GM21529 (cell line): Measurements from ENCODE around the gene XRCC2.
"Not testable (repeated sequence)": the region's sequence is repeated elsewhere in the genome, so short reads cannot be mapped to it uniquely, and the experiment has no call there.

Experiments
- ATAC-seq: cut with Tn5 transposase; IDR thresholded peaks from one replicate; pipeline ENCODE4 v1.9.1; 2021; ENCODE audit not compliant: unreplicated experiment

XRCC2 gene

DNA sequence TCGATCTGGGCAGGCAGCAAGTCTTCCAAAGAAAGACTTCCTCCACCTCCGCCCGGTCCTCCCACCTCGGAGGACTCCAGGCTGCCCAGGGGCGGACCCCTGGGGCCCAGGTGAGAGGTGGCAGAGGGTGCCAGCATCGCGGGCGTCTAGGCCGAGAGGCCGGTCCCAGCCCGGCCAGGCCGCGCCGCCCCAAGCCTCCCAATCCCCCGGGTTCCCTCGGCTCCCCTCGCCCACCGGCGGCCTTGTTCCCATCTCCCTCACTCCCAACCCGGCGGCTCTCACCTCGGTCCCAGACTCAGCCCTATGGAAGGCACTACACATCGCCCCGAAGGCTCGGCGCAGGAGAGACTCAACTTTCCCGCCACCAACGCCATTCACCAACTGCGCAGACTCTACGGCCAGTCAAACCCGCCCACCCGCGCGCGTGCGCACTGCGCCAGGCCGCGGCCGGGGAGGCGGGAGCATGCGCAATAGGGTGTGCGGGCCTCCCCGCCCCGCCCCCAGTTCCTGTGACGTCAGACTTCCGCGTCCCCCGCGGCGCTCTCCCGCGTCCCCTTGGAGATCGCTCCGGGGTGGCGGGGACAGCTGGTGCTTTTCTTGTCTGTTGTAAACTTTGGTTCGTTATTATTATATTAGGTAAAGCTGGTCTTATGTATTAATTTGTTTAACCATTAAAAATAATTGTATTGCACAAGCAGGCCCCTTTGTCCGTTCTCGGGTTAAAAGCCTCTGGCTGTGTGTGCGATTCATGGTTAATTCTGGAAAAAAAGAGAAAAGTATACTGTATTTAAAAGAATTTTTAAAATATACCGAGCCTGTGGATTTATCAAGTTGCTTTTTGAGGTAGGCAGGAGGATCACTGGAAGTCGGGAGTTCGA is at the start of gene XRCC2:
Gene XRCC2 (minus strand): TSS at position 383 of the 878 bp plus-strand sequence. CDS start 62 bp downstream, at position 321.
- ATAC-seq: peak; percentile 86

DNA sequence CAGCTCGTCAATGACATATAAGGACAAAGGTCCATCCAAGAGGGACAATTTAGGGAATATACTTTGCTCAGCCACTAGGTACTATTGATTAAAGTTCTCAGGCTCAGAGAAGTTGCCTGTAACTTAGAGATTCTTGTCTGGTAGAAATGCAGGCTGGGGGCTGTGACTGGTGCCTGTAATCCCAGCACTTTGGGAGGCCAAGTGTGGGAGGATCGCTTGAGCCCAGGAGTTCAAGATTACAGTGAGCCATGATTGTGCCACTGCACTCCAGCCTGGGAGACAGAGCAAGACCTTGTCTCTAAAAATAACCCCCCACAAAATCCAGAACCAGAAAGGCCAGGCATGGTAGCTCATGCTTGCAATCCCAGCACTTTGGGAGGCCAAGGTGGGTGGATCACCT is 47.4 kb upstream of the XRCC2 start:
- no peak for ATAC-seq

DNA sequence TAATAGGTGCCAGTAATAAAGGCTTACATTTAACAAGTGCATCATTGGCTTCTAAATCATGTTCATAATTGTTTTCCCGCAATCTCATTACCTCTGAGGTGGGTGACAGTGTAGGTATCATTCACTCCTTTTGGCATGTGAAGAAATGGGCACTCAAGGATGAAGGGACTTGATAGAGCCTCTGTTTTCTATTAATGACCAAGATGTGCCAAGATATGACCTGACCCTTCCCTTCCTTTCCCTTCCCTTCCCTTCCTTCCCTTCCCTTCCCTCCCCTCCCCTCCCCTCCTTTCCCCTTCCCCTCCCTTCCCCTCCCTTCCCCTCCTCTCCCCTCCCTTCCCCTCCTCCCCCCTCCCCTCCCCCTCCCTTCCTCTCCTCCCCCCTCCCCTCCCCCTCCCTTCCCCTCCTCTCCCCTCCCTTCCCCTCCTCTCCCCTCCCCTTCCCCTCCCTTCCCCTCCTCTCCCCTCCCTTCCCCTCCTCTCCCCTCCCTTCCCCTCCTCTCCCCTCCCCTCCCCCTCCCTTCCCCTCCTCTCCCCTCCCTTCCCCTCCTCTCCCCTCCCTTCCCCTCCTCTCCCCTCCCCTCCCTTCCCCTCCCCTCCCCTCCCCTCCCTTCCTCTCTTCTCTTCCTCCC is 36.6 kb upstream of the XRCC2 start:
- ATAC-seq: not testable (repeated sequence)

DNA sequence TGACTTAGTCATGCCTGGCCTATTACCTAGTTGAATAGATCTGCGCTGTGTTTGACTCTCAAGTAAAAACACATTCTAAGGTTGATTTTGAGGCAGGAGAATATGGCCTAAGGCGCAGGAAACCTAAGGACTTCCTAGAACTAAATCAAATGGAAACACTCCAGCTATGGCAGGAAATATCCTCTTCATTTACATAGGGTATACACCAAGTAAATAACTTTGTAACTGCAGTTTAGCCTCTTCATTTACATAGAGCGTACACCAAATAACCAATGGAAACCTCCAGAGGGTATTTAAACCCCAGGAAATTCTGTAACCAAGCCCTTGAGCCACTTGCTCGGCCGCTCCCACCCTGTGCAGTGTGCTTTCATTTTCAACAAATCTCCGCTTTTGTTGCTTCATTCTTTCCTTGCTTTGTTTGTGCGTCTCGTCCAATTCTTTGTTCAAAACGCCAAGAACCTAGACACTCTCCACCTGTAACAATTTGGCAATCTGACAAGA is 35.6 kb upstream of the XRCC2 start:
- ATAC-seq: no peak

DNA sequence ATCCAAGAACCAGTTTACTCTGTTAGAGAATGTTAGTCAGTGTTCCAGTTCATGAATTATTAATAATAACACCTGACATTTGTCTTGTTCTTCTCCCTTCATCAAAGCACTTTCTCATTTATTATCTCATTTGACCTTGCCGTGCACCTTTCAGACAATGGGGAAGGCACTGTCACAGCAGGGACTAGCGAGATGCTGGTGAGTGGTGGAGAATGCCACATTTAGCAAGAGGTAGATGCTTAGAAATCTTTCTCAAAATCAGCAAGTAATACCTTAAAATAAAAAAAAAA is 34.2 kb upstream of the XRCC2 start:
- ATAC-seq: no peak

DNA sequence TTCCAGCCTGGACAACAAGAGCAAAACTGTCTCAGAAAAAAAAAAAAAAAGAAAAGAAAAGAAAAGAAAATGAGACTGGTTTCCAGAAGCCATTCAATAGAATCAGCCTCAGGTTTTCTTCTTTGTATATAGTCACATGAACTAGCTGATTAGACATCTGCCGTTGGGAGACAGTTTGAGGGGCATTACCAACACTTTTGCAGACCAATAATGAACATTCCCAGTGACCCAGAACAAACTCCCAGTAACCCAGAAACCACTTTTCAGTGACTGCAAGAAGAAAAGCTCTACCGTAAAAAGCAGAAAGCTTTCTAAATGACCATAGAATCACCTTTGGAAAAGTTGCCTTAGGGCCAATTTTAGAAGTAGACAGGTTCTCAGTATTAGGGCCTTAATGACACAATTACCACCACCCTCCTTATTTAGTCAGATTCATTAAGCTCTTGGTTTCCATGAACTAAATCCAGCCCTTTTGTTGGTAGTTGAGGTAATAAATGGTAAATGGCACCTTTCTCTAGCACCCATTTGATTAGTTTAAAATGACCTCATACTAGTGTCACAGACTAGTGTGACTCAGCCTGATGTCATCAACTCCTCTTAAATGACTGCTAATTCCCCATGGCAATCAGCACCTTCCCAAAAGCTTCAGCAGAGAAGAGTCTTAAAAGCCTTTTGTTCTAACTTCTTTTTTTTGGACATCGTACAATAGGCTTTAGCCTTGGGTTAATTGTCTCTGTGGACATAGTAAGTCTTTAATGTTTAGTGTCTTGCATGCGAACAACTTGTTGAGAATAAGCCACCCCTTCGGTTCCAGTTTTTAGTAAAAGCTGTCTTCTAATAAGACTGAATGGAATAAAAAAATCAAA is 33.6 kb upstream of the XRCC2 start:
- ATAC-seq: no peak

DNA sequence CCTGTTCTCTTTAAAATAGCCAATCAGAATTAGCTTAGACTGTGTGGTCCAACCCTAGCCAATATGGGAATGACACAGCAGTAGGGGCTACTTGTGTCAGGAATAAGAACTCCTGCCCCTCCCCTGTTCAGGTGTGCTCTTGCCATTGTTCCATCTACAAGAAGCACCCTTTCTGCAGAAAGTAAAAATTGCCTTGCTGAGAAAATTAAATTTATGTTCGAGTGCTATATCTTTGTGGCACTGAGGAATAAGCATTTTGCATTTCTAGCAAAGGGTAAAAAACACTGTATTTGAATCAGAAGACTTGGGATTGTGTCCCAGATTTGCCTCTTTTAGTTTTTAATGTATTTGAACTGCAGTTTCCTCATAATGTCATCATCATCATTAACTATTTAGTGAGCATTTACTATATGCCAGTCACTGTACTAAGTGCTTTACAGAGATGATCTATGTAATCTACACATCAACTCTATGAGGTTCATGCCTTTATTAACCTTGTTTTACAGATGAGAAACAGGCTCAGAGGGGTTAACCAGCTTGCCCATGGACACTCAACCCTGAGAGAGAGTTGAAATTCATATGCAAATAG is 28.9 kb upstream of the XRCC2 start:
- no peak for ATAC-seq

DNA sequence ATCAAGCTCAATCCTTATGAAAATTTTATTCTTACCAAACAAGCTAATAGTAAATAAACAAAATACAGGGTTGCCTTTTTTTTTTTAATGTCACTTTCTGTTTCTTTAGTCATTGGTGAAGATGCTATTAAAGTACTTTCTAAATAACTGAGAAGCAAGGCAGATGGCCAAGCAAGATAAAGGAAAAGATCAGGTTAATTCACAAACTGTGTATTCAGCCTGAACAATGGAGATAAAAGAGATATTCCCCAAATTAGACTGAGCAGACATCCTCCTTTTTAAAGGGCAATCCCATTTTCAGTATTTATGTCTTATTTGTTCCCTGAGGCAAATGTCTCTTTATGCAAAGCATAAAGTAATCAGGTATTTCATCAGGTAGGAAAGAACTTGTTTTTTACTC is 23.1 kb upstream of the XRCC2 start:
- no peak for ATAC-seq

DNA sequence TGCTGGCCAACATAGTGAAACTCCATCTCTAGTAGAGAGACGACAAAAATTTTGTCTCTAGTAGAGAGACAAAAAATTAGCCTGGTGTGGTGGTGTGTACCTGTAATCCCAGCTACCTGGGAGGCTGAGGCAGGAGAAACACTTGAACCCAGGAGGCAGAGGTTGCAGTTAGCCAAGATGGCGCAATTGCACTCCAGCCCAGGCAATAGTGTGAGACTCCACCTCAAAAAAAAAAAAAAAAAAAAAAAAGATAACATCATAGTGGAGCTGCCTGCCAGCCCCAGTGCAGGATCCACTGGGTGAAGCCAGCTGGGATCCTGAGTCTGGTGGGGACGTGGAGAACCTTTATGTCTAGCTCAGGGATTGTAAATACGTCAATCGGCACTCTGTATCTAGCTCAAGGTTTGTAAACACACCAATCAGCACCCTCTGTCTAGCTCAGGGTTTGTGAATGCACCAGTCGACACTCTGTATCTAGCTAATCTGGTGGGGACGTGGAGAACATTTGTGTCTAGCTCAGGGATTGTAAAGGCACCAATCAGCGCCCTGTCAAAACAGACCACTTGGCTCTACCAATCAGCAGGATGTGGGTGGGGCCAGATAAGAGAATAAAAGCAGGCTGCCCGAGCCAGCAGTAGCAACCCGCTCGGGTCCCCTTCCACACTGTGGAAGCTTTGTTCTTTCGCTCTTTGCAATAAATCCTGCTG is 21.5 kb upstream of the XRCC2 start:
- ATAC-seq: not testable (repeated sequence)

DNA sequence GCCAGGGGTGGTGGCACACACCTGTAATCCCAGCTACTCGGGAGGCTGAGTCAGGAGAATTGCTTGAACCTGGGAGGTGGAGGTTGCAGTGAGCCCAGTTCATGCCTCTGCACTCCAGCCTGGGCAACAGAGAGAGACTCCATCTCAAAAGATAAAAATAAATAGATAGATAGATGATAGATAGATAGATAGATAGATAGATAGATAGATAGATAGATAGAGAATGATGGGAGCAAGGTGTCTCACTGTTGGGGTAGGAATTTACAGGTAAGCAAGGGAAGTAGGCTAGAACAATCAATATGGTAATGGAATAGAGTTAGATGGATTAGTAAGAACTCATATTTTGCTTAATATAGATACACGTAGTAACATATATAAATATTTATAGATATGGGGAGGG is 16.3 kb upstream of the XRCC2 start:
- ATAC-seq: not testable (repeated sequence)

DNA sequence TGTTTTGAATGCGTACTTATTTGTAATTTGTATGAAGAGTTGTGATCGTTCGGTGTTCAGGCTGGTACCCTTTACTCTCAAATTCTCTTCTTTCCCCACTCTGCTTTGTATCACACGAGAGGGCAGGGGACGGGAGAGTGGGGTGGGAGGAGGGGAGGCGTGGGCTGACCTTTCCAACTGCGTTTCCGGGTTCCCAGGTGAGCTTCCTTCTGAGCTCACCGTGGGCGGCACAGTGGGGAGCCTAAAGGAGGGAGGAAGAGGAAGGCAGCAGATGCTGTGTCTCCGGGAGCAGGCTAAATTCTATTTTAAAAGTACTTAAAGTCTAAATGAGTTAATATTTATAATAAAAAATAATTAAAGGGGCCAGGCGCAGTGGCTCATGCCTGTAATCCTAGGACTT is 7.4 kb upstream of the XRCC2 start:
- ATAC-seq: no peak

DNA sequence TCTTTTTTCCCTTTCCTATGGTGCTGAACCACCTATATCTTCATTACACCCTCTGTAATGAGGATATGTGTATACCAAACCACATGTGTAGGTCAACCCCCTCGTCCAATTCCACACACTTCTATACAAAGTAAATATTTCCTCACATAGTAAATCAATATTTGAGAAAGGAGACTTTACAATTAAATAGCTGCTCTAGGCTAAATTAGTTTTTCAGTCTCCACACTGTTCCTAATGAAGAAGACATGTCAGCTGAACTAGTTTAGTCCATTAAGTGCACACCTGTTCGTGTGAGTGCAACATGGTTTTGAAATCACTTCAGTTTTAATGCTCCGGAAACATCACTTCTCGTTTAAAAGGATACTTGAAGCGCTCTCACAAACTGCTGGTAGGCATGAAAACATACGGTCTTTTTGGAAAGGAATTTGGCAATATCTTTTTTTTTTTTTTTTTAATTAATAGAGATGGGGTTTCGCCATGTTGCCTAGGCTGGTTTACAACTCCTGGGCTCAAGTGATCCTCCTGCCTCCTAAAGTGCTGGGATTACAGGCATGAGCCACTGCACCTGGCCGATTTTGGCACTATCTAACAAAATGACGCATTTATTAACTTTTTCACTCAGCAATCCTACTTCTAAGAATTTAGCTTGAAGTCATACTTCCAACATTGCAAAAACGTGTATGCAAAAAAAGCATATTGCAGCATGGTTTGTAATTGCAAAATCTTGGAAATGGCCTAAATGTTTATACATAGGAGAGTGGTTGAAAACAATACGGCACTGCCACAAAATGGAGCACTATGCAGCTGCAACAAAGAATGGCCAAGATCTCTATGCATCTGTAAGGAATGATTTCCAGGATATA is 2.1 kb upstream of the XRCC2 start:
- no peak for ATAC-seq

DNA sequence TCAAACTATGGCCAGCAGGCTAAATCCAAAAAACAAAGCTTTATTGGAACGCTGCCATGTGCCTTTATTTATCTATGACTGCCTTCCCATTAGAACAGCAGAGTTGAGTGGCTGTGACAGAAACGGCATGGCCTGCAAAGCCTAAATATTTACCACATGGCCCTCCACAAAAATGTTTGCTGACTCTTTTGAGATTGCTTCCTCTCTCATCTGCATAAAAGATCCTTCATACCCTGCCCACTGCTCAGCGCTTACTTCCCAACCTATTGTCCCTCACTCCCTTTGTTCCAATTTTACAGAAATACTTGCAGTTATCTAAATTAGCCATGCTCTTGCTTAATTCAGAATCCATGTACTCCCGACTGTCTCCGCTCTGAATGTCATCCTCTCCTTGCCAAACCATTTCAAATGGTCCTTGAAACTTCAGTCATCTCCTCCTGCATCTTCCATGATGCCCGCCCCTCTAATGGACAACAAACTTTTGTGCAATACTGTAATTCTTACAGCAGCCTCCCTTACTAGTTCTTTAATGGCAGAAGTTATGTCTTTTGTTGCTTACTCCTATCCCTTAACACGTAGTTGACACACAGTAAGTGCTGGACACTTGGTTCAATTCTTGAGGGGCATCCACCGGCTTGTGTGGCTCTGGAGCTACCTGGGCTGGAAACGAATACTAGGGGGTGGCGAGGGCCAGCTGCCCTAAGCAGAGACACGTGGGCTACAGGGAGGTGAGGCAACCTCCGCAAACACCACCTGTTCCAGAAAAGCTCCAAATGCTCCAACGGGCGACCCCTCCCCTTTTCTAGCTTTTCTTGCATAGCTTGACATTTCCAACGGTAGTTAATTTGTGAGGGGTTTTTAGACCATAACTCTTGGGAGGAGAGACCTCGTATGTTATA is 832 bp downstream of the XRCC2 start:
- ATAC-seq: peak; percentile 38

DNA sequence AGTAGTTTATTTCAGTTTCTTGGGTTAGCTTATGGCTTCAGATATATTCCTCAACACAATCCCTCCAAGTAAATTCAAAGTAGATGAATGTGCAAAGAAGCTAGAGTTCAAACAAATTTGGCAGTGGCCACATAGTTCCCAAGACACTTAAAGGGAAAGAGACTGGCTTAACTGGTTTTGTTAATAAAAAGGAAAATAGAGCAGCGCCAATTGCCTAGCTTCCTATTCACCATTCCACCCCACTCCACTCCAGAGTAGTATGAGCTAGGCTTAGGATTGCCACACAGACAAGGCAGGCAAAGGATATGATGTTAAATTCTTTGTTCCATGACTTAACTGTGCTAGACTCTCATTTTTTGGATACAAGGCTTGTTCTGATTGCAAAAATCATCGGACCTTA is 2.0 kb downstream of the XRCC2 start:
- ATAC-seq: no peak

DNA sequence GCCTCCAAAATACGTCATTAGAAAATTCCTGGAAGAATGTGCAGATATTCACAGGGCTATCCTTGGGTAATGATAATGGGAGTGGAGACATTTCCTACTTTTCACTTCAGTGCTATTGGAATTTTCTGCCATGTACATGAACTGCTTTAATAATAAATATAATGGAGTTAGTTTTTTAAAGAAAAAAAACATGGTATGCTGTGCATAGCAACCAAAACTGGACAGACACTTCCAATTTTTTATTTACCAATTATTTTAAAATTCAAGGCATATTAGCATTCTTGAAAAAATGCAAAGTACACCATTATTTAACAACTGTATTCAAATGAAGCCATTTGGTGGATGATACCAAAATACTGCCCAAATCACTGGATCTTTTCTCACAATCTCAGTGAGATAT is 3.3 kb downstream of the XRCC2 start:
- ATAC-seq: no peak

DNA sequence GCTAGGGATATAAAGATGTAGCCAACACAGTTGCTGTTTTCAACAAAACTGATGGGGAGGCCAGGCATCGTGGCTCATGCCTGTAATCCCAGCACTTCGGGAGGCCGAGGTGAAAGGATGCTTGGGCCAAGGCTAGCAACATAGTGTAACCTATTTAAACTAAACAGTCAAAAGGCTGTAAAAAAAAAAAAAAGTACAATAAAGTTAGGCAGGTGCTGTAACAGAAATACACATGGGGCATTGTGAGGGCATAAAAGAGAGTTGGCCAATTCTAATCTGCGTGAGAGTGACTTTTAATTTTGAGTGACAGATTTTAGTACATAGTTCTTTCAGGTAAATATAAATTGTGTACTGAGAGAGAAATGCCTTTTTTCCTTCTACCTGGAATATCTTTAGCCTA is 6.2 kb downstream of the XRCC2 start:
- no peak for ATAC-seq

DNA sequence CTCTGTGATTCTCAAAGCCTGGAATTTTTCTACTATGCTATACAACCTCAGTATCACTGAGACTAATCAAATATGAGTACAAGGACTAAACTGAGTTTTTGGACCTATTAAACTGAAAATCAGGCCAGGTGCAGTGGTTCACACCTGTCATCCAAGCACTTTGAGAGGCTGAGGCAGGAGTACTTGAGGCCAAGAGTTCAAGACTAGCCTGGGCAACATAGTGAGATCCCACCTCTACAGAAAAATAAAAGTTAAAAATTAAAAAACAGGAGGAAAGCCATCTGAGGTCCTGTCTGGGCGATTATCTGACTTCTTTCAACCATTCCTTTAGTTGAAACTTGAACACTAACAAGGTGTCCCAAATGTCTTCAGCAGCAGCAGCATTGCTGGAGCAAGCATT is 7.0 kb downstream of the XRCC2 start:
- ATAC-seq: no peak

DNA sequence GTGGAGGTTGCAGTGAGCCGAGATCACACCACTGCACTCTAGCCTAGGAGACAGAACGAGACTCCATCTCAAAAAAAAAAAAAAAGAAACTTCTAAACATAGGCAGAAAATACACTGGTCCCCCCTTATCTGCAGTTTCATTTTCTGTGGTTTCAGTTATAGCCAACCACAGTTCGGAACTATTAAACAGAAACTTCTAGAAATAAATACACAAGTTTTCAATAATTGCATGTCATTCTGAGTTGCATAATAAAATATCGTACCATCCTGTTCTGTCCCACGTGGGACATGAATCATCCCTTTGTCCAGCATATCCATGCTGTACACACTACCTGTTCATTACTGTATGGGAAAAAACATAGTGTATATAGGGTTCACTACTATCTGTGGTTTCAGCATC is 8.0 kb downstream of the XRCC2 start:
- ATAC-seq: peak; percentile 51

DNA sequence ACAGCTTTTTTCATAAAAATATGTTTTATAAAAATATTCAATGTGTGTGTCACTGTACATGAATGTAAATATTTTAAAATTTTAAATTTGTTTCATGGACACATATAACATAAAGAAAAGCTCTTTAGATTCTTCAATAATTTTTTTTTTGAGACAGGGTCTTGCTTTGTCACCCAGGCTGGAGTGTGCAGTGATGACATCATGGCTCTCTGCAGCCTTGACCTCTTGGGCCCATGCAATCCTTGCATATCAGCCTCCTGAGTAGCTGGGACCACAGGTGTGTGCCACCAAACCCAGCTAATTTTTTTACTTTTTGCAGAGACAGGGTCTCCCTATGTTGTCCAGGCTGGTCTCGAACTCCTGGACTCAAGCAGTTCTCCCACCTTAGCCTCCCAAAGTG is 9.9 kb downstream of the XRCC2 start:
- ATAC-seq: no peak
